Karpas-422 (cell line): ENCODE measurements around the gene ANKRD65. TPM values are rescaled to one million over a fixed set of nuclear protein-coding genes. Genes with fewer than 3 reads are reported as not detected.
"Not testable (repeated sequence)": the region's sequence is repeated elsewhere in the genome, so short reads cannot be mapped to it uniquely, and the experiment has no call there.

Experiments
- DNase-seq: peaks from one replicate; pipeline ENCODE4 v3.0.0-alpha.2; 2015
- H2AFZ ChIP-seq: fragments of 200-600 bp; sonication (generic); 2 replicates; pipeline ENCODE4 v1.6.1; 2014; ENCODE audit warnings: antibody characterized with exemption, low read length, mixed read lengths
- H3K27ac ChIP-seq: fragments of 200-600 bp; sonication (generic); 2 replicates; pipeline ENCODE4 v1.5.1; 2014; ENCODE audit warnings: mild to moderate bottlenecking, low read length, moderate library complexity
- H3K27me3 ChIP-seq: fragments of 200-600 bp; sonication (generic); 2 replicates; pipeline ENCODE4 v1.6.1; 2014; ENCODE audit warnings: low read length, mixed read lengths
- H3K36me3 ChIP-seq: fragments of 200-600 bp; sonication (generic); 2 replicates; pipeline ENCODE4 v1.6.1; 2014; ENCODE audit warnings: low read length, mixed read lengths; ENCODE audit not compliant: insufficient read depth
- H3K4me1 ChIP-seq: fragments of 200-600 bp; sonication (generic); 2 replicates; pipeline ENCODE4 v1.6.1; 2014; ENCODE audit warnings: mild to moderate bottlenecking, low read length, mixed read lengths
- H3K4me2 ChIP-seq: fragments of 200-600 bp; sonication (generic); 2 replicates; pipeline ENCODE4 v1.6.1; 2014; ENCODE audit warnings: low read length, low read depth, mild to moderate bottlenecking; ENCODE audit not compliant: poor library complexity, severe bottlenecking
- H3K4me3 ChIP-seq: fragments of 200-600 bp; sonication (generic); 2 replicates; pipeline ENCODE4 v1.5.1; 2014; ENCODE audit warnings: mild to moderate bottlenecking, antibody characterized with exemption, low read length, mixed read lengths
- H3K79me2 ChIP-seq: fragments of 200-600 bp; sonication (generic); 2 replicates; pipeline ENCODE4 v1.6.1; 2014; ENCODE audit warnings: mild to moderate bottlenecking, low read length, mixed read lengths
- H3K9ac ChIP-seq: fragments of 200-600 bp; sonication (generic); 2 replicates; pipeline ENCODE4 v1.6.0; 2014; ENCODE audit warnings: low read length
- H3K9me2 ChIP-seq: fragments of 200-600 bp; sonication (generic), shearing (Covaris generic); replicated peaks from 2 replicates; pipeline ENCODE4 v1.6.0; 2014; ENCODE audit warnings: mild to moderate bottlenecking, low read length, moderate library complexity; ENCODE audit not compliant: insufficient read depth
- H3K9me3 ChIP-seq: fragments of 300-700, 200-600 bp; sonication (generic); 2 replicates; pipeline ENCODE4 v1.6.1; 2014; ENCODE audit warnings: low read length, mixed read lengths
- H4K20me1 ChIP-seq: fragments of 200-600 bp; sonication (generic); 2 replicates; pipeline ENCODE4 v1.6.1; 2014; ENCODE audit warnings: mild to moderate bottlenecking, antibody characterized with exemption, low read length, low read depth; ENCODE audit not compliant: insufficient read depth
- total RNA-seq: library from RNA; depleted of rRNA; stranded (reverse); fragments of >200 nt; shearing (Covaris generic); gene quantifications from 2 replicates; pipeline ENCODE4 v1.2.3, GENCODE V29; 2014; ENCODE audit warnings: low replicate concordance

Gene ANKRD65
- total RNA-seq, 1 experiment from 2014 or later, result not detected

GRCh38 chr1:1459156-1459555, 38.1 kb upstream of the ANKRD65 start:
- H3K4me1 ChIP-seq, DNase-seq, H2AFZ ChIP-seq, H3K4me2 ChIP-seq, H3K9me2 ChIP-seq, H3K79me2 ChIP-seq, H3K9ac ChIP-seq, H3K27ac ChIP-seq, H3K9me3 ChIP-seq, H3K27me3 ChIP-seq, H3K4me3 ChIP-seq, H4K20me1 ChIP-seq, H3K36me3 ChIP-seq: not testable (repeated sequence)

- not testable (repeated sequence) for H3K27me3 ChIP-seq, H2AFZ ChIP-seq, H3K4me1 ChIP-seq, H3K9ac ChIP-seq, H3K4me2 ChIP-seq, H3K36me3 ChIP-seq, H3K27ac ChIP-seq, H3K4me3 ChIP-seq, H4K20me1 ChIP-seq, H3K9me3 ChIP-seq, DNase-seq, H3K9me2 ChIP-seq, H3K79me2 ChIP-seq
Observed at GRCh38 chr1:1456683-1457255, 35.7 kb upstream of the ANKRD65 start.

GRCh38 chr1:1455934-1456333, 34.9 kb upstream of the ANKRD65 start:
- not testable (repeated sequence) for H3K9me2 ChIP-seq, H3K36me3 ChIP-seq, H3K4me1 ChIP-seq, H3K4me2 ChIP-seq, H3K27ac ChIP-seq, H2AFZ ChIP-seq, H3K9me3 ChIP-seq, H3K9ac ChIP-seq, H4K20me1 ChIP-seq, H3K27me3 ChIP-seq, H3K79me2 ChIP-seq, DNase-seq, H3K4me3 ChIP-seq

- Histone ChIP-seq H3K27me3 (no peaks in the 10 kb centered on the region), H4K20me1 (no peaks in the 10 kb centered on the region), H3K79me2 (no peaks in the 10 kb centered on the region), H3K9ac (no peak overlapping the region), H3K36me3 (no peaks in the 10 kb centered on the region), H3K9me2 (no peaks in the 10 kb centered on the region), H3K4me3 (no peak overlapping the region), H3K27ac (no peak overlapping the region), H3K4me2 (no peak overlapping the region), H3K4me1 (no peaks in the 10 kb centered on the region), H2AFZ (no peak overlapping the region), H3K9me3 (no peaks in the 10 kb centered on the region)
- no peak for DNase-seq
Observed at GRCh38 chr1:1455366-1455884, 34.3 kb upstream of the ANKRD65 start.

GRCh38 chr1:1454286-1455056, 33.4 kb upstream of the ANKRD65 start:
- H3K79me2 ChIP-seq, H3K9me2 ChIP-seq, H3K4me3 ChIP-seq, H3K9me3 ChIP-seq, DNase-seq, H2AFZ ChIP-seq, H3K4me1 ChIP-seq, H3K27me3 ChIP-seq, H3K36me3 ChIP-seq, H3K27ac ChIP-seq, H4K20me1 ChIP-seq, H3K4me2 ChIP-seq, H3K9ac ChIP-seq: not testable (repeated sequence)

GRCh38 chr1:1452882-1453281, 31.8 kb upstream of the ANKRD65 start:
- no peaks in the 10 kb centered on the region for H3K9me2 ChIP-seq
- H3K27me3 ChIP-seq, result no peaks in the 10 kb centered on the region
- H3K9ac ChIP-seq, result no peak overlapping the region
- H3K27ac ChIP-seq, result no peak overlapping the region
- H3K79me2 ChIP-seq, result no peaks in the 10 kb centered on the region
- H2AFZ ChIP-seq, result no peak overlapping the region
- DNase-seq, result no peak
- no peaks in the 10 kb centered on the region for H3K4me1 ChIP-seq
- no peaks in the 10 kb centered on the region for H3K36me3 ChIP-seq
- no peak overlapping the region for H3K4me3 ChIP-seq
- no peaks in the 10 kb centered on the region for H4K20me1 ChIP-seq
- no peak overlapping the region for H3K4me2 ChIP-seq
- no peaks in the 10 kb centered on the region for H3K9me3 ChIP-seq

GRCh38 chr1:1452365-1452739, 31.3 kb upstream of the ANKRD65 start:
- H3K9me2 ChIP-seq, H3K27me3 ChIP-seq: not testable (repeated sequence)

GRCh38 chr1:1451696-1452364, 30.8 kb upstream of the ANKRD65 start:
- no peaks in the 10 kb centered on the region for H3K9me3 ChIP-seq
- no peaks in the 10 kb centered on the region for H3K36me3 ChIP-seq
- H2AFZ ChIP-seq, result no peak overlapping the region
- no peak overlapping the region for H3K4me2 ChIP-seq
- no peak for DNase-seq
- no peaks in the 10 kb centered on the region for H3K79me2 ChIP-seq
- H3K27me3 ChIP-seq, result no peaks in the 10 kb centered on the region
- no peak overlapping the region for H3K27ac ChIP-seq
- H3K4me3 ChIP-seq, result no peak overlapping the region
- H3K9me2 ChIP-seq, result no peaks in the 10 kb centered on the region
- no peaks in the 10 kb centered on the region for H4K20me1 ChIP-seq
- H3K4me1 ChIP-seq, result no peaks in the 10 kb centered on the region
- H3K9ac ChIP-seq, result no peak overlapping the region

More at GRCh38 chr1:1452365-1452739, 31.3 kb upstream of the ANKRD65 start:
- H3K9ac ChIP-seq, DNase-seq, H4K20me1 ChIP-seq, H2AFZ ChIP-seq, H3K27ac ChIP-seq, H3K36me3 ChIP-seq, H3K4me2 ChIP-seq, H3K79me2 ChIP-seq, H3K4me1 ChIP-seq, H3K4me3 ChIP-seq, H3K9me3 ChIP-seq: not testable (repeated sequence)
